Neural cell (in vitro differentiated cells): ENCODE data around the gene NMT1. TPM values are rescaled to one million over a fixed set of nuclear protein-coding genes. Genes with fewer than 3 reads are reported as not detected.

ENCODE experiments used
- H2AFZ ChIP-seq: fragments of 200-600, 300-800 bp; sonication (generic), shearing (Covaris generic); 2 replicates; pipeline ENCODE4 v1.6.0; 2014; ENCODE audit warnings: low read depth, mild to moderate bottlenecking, antibody characterized with exemption, low read length, moderate library complexity
- H3F3A ChIP-seq: fragments of 200-600 bp; shearing (Covaris generic); 2 replicates; pipeline ENCODE4 v1.6.1; 2016; ENCODE audit warnings: mild to moderate bottlenecking, moderate library complexity, mixed read lengths, antibody characterized with exemption, low read length; ENCODE audit not compliant: insufficient read depth, poor library complexity, severe bottlenecking
- H3K27ac ChIP-seq: fragments of 200-600, 300-800 bp; sonication (generic), shearing (Covaris generic); 2 replicates; pipeline ENCODE4 v1.5.1; 2014; ENCODE audit warnings: mild to moderate bottlenecking, low read length, moderate library complexity
- H3K27me3 ChIP-seq: fragments of 300-800, 200-600 bp; sonication (generic), shearing (Covaris generic); 2 replicates; pipeline ENCODE4 v1.6.0; 2014; ENCODE audit warnings: mild to moderate bottlenecking, low read depth, low read length, moderate library complexity; ENCODE audit not compliant: insufficient read depth
- H3K36me3 ChIP-seq: fragments of 300-800, 200-600 bp; sonication (generic), shearing (Covaris generic); 2 replicates; pipeline ENCODE4 v1.5.1; 2014; ENCODE audit warnings: mild to moderate bottlenecking, antibody characterized with exemption, low read length, moderate library complexity; ENCODE audit not compliant: insufficient read depth
- H3K4me2 ChIP-seq: fragments of 300-800, 200-600 bp; sonication (generic), shearing (Covaris generic); 2 replicates; pipeline ENCODE4 v1.6.0; 2014; ENCODE audit warnings: mild to moderate bottlenecking, low read length
- H3K4me3 ChIP-seq: fragments of 300-800, 200-600 bp; sonication (generic), shearing (Covaris generic); 2 replicates; pipeline ENCODE4 v1.5.1; 2014; ENCODE audit warnings: mild to moderate bottlenecking, low read length, moderate library complexity
- H3K79me2 ChIP-seq: fragments of 200-600 bp; shearing (Covaris generic); replicated peaks from 2 replicates; pipeline ENCODE4 v1.6.0; 2014; ENCODE audit warnings: mild to moderate bottlenecking, low read length, moderate library complexity; ENCODE audit not compliant: insufficient read depth
- H3K9ac ChIP-seq: fragments of 300-800, 200-600 bp; sonication (generic), shearing (Covaris generic); 2 replicates; pipeline ENCODE4 v1.6.1; 2016; ENCODE audit warnings: mild to moderate bottlenecking, low read length, mixed read lengths
- H3K9me2 ChIP-seq: fragments of 200-600 bp; shearing (Covaris generic); 2 replicates; pipeline ENCODE4 v1.6.1; 2016; ENCODE audit warnings: mild to moderate bottlenecking, low read length, mixed read lengths; ENCODE audit not compliant: insufficient read depth
- H3K9me3 ChIP-seq: fragments of 200-600, 300-800 bp; sonication (generic), shearing (Covaris generic); 2 replicates; pipeline ENCODE4 v1.6.1; 2016; ENCODE audit warnings: mild to moderate bottlenecking, mixed run types, low read length, moderate library complexity, mixed read lengths
- H4K20me1 ChIP-seq: fragments of 200-600 bp; shearing (Covaris generic); 2 replicates; pipeline ENCODE4 v1.6.1; 2016; ENCODE audit warnings: mild to moderate bottlenecking, mixed run types; ENCODE audit not compliant: insufficient read depth
- EP300 ChIP-seq: fragments of 450-650 bp; conservative IDR thresholded peaks from 2 replicates; pipeline ENCODE4 v1.6.1; 2014; ENCODE audit warnings: antibody characterized with exemption, mild to moderate bottlenecking, moderate library complexity; ENCODE audit not compliant: poor library complexity, severe bottlenecking
- EZH2 ChIP-seq: fragments of 200-600, 300-800 bp; shearing (Covaris generic), sonication (generic); IDR thresholded peaks from 2 replicates; pipeline ENCODE4 v1.6.1; 2014; ENCODE audit warnings: antibody characterized with exemption, low read length, borderline replicate concordance, mild to moderate bottlenecking; ENCODE audit not compliant: insufficient read depth, poor library complexity, severe bottlenecking
- MXI1 ChIP-seq: fragments of 450-650 bp; conservative IDR thresholded peaks from 2 replicates; pipeline ENCODE4 v1.6.1; 2014; ENCODE audit warnings: antibody characterized with exemption, mild to moderate bottlenecking; ENCODE audit not compliant: poor library complexity, severe bottlenecking
- POLR2AphosphoS5 ChIP-seq: IDR thresholded peaks from 2 replicates; pipeline ENCODE4 v1.6.1; 2012
- RAD21 ChIP-seq: fragments of 450-650 bp; conservative IDR thresholded peaks from 2 replicates; pipeline ENCODE4 v1.6.1; 2014; ENCODE audit warnings: antibody characterized with exemption, mild to moderate bottlenecking, moderate library complexity
- SMC3 ChIP-seq: fragments of 450-650 bp; conservative IDR thresholded peaks from 2 replicates; pipeline ENCODE4 v1.6.1; 2014; ENCODE audit warnings: antibody characterized with exemption, mild to moderate bottlenecking, moderate library complexity; ENCODE audit not compliant: poor library complexity
- TAF1 ChIP-seq: IDR thresholded peaks from 2 replicates; pipeline ENCODE4 v1.6.1; 2012; ENCODE audit warnings: low read depth
- polyA plus RNA-seq: library from polyadenylated mRNA; depleted of rRNA; stranded (reverse); fragments of >200 nt; gene quantifications from 2 replicates; pipeline ENCODE4 v1.2.3, GENCODE V29; 2014
- TF ChIP-seq, protein P1 (sequence below): IDR thresholded peaks from 2 replicates; pipeline ENCODE4 v1.6.1; 2012; ENCODE audit warnings: borderline replicate concordance
- TF ChIP-seq, protein P2 (sequence below): fragments of 450-650 bp; IDR thresholded peaks from 2 replicates; pipeline ENCODE4 v1.5.1; 2014; ENCODE audit warnings: antibody characterized with exemption, mild to moderate bottlenecking, moderate library complexity; ENCODE audit not compliant: poor library complexity, severe bottlenecking

NMT1 gene
- polyA plus RNA-seq, 1 donor from 2014 or later = 23.4 TPM

DNA sequence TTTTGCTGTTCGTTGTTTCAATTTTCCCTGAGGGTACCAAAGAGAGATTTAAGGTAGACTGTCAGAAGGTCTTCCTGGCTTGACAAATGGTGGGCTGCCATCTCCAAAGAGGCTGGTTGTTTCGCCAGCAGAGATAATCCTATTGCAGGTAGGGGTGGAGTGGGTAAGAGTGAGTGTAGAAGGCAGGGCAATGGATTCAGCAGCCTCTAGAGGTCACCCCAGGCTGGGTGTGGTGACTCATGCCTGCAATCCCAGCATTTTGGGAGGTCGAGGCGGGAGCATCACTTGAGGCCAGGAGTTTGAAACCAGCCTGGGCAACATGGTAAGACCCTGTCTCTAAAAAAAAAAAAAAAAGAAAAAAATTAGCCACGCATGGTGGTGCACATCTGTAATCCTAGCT lies 44.3 kb upstream of the NMT1 start:
- Histone ChIP-seq H3K36me3 (no peaks in the 10 kb centered on the region), H3K9ac (no peak overlapping the region), H3K79me2 (no peaks in the 10 kb centered on the region), H2AFZ (no peak overlapping the region), H3K27me3 (peaks cover 23% of the 10 kb centered on the region), H3F3A (no peaks in the 10 kb centered on the region), H3K9me3 (no peaks in the 10 kb centered on the region), H3K4me3 (no peak overlapping the region), H3K27ac (no peak overlapping the region), H4K20me1 (no peaks in the 10 kb centered on the region), H3K4me2 (no peak overlapping the region), H3K9me2 (no peaks in the 10 kb centered on the region)
- TF ChIP-seq EP300 (no peak), EZH2 (no peak), POLR2AphosphoS5 (no peak), SMC3 (no peak), RAD21 (no peak), TAF1 (no peak), MXI1 (no peak)
- TF ChIP-seq, protein P1, sequence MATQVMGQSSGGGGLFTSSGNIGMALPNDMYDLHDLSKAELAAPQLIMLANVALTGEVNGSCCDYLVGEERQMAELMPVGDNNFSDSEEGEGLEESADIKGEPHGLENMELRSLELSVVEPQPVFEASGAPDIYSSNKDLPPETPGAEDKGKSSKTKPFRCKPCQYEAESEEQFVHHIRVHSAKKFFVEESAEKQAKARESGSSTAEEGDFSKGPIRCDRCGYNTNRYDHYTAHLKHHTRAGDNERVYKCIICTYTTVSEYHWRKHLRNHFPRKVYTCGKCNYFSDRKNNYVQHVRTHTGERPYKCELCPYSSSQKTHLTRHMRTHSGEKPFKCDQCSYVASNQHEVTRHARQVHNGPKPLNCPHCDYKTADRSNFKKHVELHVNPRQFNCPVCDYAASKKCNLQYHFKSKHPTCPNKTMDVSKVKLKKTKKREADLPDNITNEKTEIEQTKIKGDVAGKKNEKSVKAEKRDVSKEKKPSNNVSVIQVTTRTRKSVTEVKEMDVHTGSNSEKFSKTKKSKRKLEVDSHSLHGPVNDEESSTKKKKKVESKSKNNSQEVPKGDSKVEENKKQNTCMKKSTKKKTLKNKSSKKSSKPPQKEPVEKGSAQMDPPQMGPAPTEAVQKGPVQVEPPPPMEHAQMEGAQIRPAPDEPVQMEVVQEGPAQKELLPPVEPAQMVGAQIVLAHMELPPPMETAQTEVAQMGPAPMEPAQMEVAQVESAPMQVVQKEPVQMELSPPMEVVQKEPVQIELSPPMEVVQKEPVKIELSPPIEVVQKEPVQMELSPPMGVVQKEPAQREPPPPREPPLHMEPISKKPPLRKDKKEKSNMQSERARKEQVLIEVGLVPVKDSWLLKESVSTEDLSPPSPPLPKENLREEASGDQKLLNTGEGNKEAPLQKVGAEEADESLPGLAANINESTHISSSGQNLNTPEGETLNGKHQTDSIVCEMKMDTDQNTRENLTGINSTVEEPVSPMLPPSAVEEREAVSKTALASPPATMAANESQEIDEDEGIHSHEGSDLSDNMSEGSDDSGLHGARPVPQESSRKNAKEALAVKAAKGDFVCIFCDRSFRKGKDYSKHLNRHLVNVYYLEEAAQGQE = no peak
- TF ChIP-seq, protein P2, sequence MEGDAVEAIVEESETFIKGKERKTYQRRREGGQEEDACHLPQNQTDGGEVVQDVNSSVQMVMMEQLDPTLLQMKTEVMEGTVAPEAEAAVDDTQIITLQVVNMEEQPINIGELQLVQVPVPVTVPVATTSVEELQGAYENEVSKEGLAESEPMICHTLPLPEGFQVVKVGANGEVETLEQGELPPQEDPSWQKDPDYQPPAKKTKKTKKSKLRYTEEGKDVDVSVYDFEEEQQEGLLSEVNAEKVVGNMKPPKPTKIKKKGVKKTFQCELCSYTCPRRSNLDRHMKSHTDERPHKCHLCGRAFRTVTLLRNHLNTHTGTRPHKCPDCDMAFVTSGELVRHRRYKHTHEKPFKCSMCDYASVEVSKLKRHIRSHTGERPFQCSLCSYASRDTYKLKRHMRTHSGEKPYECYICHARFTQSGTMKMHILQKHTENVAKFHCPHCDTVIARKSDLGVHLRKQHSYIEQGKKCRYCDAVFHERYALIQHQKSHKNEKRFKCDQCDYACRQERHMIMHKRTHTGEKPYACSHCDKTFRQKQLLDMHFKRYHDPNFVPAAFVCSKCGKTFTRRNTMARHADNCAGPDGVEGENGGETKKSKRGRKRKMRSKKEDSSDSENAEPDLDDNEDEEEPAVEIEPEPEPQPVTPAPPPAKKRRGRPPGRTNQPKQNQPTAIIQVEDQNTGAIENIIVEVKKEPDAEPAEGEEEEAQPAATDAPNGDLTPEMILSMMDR = no peak

DNA sequence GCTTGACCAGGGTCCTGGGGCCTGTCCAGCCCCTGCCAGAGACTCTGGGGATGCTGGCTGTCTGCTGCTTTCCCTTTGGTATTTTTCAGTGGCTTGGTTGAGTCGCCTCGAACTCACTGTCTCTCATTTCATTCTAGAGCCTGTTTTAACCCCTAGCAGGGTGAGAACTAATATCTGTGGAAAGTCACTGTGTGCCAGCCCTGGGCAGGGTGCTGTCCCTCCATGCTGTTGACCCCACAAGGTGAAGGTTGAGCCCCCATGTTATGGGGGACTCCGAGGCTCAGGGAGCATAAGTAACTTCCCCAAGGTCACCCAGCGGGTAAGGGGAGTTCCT lies 42.6 kb upstream of the NMT1 start:
- Histone ChIP-seq H3K36me3 (no peaks in the 10 kb centered on the region), H3K79me2 (no peaks in the 10 kb centered on the region), H3K4me2 (peak overlapping the region; percentile 76), H3K9me2 (no peaks in the 10 kb centered on the region), H3K9ac (peak overlapping the region; percentile 23), H2AFZ (no peak overlapping the region), H3K27ac (no peak overlapping the region), H4K20me1 (no peaks in the 10 kb centered on the region), H3K9me3 (no peaks in the 10 kb centered on the region), H3K4me3 (peak overlapping the region; percentile 62), H3F3A (no peaks in the 10 kb centered on the region), H3K27me3 (peaks cover 23% of the 10 kb centered on the region)
- TF ChIP-seq MXI1 (no peak), EP300 (no peak), POLR2AphosphoS5 (no peak), TAF1 (no peak), RAD21 (no peak), SMC3 (no peak), EZH2 (no peak)
- TF ChIP-seq, protein P1 = no peak
- TF ChIP-seq, protein P2 = no peak
